B cell (primary cell): ENCODE data around the gene PTPMT1. TPM values are rescaled to one million over a fixed set of nuclear protein-coding genes. Genes with fewer than 3 reads are reported as not detected.

Experiments
- ATAC-seq: fragments of 200-7000 bp; cut with Tn5 transposase; one replicate; pipeline ENCODE4 v1.10.0; 2021; ENCODE audit warnings: low read depth, mild to moderate bottlenecking, moderate number of reproducible peaks, moderate library complexity
- CTCF ChIA-PET: fragments of 350-600 bp; sonication (Branson Sonifier 250); formaldehyde crosslinking; loops from one replicate; lab custom pipeline; 2021; ENCODE audit warnings: antibody characterized with exemption, inconsistent platforms; lab: Charles Lee
- POLR2A ChIA-PET: fragments of 350-600 bp; sonication (Branson Sonifier 250); formaldehyde crosslinking; loops from one replicate; lab custom pipeline; 2021; ENCODE audit warnings: antibody characterized with exemption; lab: Charles Lee
- DNase-seq: peaks from one replicate; pipeline ENCODE4 v3.0.0; 2013
- H2AFZ ChIP-seq: 2 replicates; pipeline ENCODE4 v1.6.1; 2012; ENCODE audit warnings: mild to moderate bottlenecking, low read depth, low read length; ENCODE audit not compliant: insufficient read depth, poor library complexity, severe bottlenecking
- H3K27ac ChIP-seq, 2 donors: 1 replicate in 1 of 2; 2 replicates in 1 of 2; pipeline ENCODE4 v1.5.1; 2012 to 2013; ENCODE audit warnings: low read length in 2 of 2, mild to moderate bottlenecking in 2 of 2, moderate library complexity in 1 of 2
- H3K27me3 ChIP-seq, 4 experiments: fragments of 200-600 bp in 1 of 4; sonication (generic) in 1 of 4; replicated peaks in 1 of 4; 1 replicate in 2 of 4; 2 replicates in 2 of 4; pipeline versions ENCODE4 v1.6.1 to v1.7.0; 2013 to 2016; ENCODE audit warnings: low read length in 3 of 4, mild to moderate bottlenecking in 2 of 4, mixed read lengths in 1 of 4, moderate library complexity in 1 of 4; ENCODE audit not compliant: insufficient read depth in 4 of 4, control insufficient read depth in 3 of 4; ENCODE audit errors: control extremely low read depth in 1 of 4
- H3K36me3 ChIP-seq, 2 experiments: replicated peaks in 1 of 2; 1 replicate in 1 of 2; 2 replicates in 1 of 2; pipeline versions ENCODE4 v1.6.1 to v1.7.1; 2013; ENCODE audit warnings: low read length in 1 of 2; ENCODE audit not compliant: insufficient read depth in 2 of 2, control insufficient read depth in 1 of 2; ENCODE audit errors: control extremely low read depth in 1 of 2, extremely low read depth in 1 of 2
- H3K4me1 ChIP-seq, 2 donors: fragments of 200-600 bp in 1 of 2; sonication (generic) in 1 of 2; 1 replicate in 1 of 2; 2 replicates in 1 of 2; pipeline versions ENCODE4 v1.5.1 to v1.6.1; 2013 to 2017; ENCODE audit warnings: low read length in 2 of 2; ENCODE audit not compliant: control insufficient read depth in 2 of 2, insufficient read depth in 2 of 2
- H3K4me2 ChIP-seq: replicated peaks from 2 replicates; pipeline ENCODE3; 2012; ENCODE audit warnings: mild to moderate bottlenecking, low read depth, low read length; ENCODE audit not compliant: poor library complexity, severe bottlenecking
- H3K4me3 ChIP-seq, 5 experiments: fragments of 200-600 bp in 1 of 5; sonication (generic) in 1 of 5; 1 replicate in 3 of 5; 2 replicates in 2 of 5; pipeline versions ENCODE4 v1.5.1 to v1.7.0; 2011 to 2016; ENCODE audit warnings: low read length in 4 of 5, mild to moderate bottlenecking in 4 of 5, low read depth in 2 of 5, control low read depth in 1 of 5, moderate library complexity in 1 of 5; ENCODE audit not compliant: insufficient read depth in 1 of 5; ENCODE audit errors: control extremely low read depth in 1 of 5, extremely low read depth in 1 of 5
- H3K79me2 ChIP-seq: fragments of 200-600 bp; sonication (generic); one replicate; pipeline ENCODE4 v1.6.0; 2016; ENCODE audit warnings: low read length; ENCODE audit not compliant: control insufficient read depth, insufficient read depth
- H3K9ac ChIP-seq: fragments of 200-600 bp; sonication (generic); 2 replicates; pipeline ENCODE4 v1.6.1; 2017; ENCODE audit warnings: mild to moderate bottlenecking, low read length, moderate library complexity
- H3K9me3 ChIP-seq, 3 donors: one replicate each; pipeline versions ENCODE4 v1.6.1 to v1.7.1; 2013; ENCODE audit warnings: low read length in 2 of 3; ENCODE audit not compliant: control insufficient read depth in 2 of 3, insufficient read depth in 1 of 3; ENCODE audit errors: control extremely low read depth in 1 of 3
- H4K20me1 ChIP-seq: 2 replicates; pipeline ENCODE4 v1.6.0; 2012; ENCODE audit warnings: mild to moderate bottlenecking, low read length; ENCODE audit not compliant: insufficient read depth, control insufficient read depth, poor library complexity, severe bottlenecking
- H3K27ac Mint-ChIP-seq: one replicate; pipeline ENCODE4 v1.8.0; 2021; ENCODE audit warnings: mixed read lengths
- H3K27me3 Mint-ChIP-seq: one replicate; pipeline ENCODE4 v1.8.0; 2021; ENCODE audit warnings: mixed read lengths
- H3K4me1 Mint-ChIP-seq: one replicate; pipeline ENCODE4 v1.8.0; 2021; ENCODE audit warnings: mixed read lengths
- H3K4me3 Mint-ChIP-seq: one replicate; pipeline ENCODE4 v1.8.0; 2021; ENCODE audit warnings: mixed read lengths
- H3K9me3 Mint-ChIP-seq: one replicate; pipeline ENCODE4 v1.8.0; 2022; ENCODE audit warnings: mixed read lengths; ENCODE audit not compliant: insufficient read depth
- EZH2 ChIP-seq: IDR thresholded peaks from 2 replicates; pipeline ENCODE4 v1.6.1; 2012; ENCODE audit warnings: borderline replicate concordance, low read depth, mild to moderate bottlenecking, moderate library complexity, low read length; ENCODE audit not compliant: insufficient read depth, poor library complexity, severe bottlenecking
- WGBS: methylation state at CpG from one replicate; pipeline ENCODE4 v1.1.5; 2013; ENCODE audit warnings: missing lambda C conversion rate; ENCODE audit not compliant: insufficient coverage; 5-methylcytosine and 5-hydroxymethylcytosine counted together
- intact Hi-C: fragments of 100-400 bp; cut with micrococcal nuclease; formaldehyde crosslinking; loops from one replicate; pipeline ENCODE4 v1.10.0; 2022
- polyA plus RNA-seq: library from polyadenylated mRNA; depleted of rRNA; stranded (reverse); fragments of >200 nt; gene quantifications from 2 replicates; pipeline ENCODE4 v1.2.3, GENCODE V29; 2012
- total RNA-seq, 2 donors: library from RNA; stranded (reverse); fragments of 120-200 nt in 1 of 2; gene quantifications; 1 replicate in 1 of 2; 2 replicates in 1 of 2; pipeline versions ENCODE4 v1.2.3 to v1.2.4, GENCODE V29; 2013 to 2022
- TF ChIP-seq, protein P1 (sequence below): fragments of 200-600 bp; IDR thresholded peaks from one replicate; pipeline ENCODE4 v1.8.0; 2022; ENCODE audit warnings: antibody characterized with exemption, mild to moderate bottlenecking

PTPMT1 gene
- total and polyA plus RNA-seq, 2 donors (not counting 1 experiment from before 2014, with no cell fraction given) = 20.8 to 35.7 TPM

DNA sequence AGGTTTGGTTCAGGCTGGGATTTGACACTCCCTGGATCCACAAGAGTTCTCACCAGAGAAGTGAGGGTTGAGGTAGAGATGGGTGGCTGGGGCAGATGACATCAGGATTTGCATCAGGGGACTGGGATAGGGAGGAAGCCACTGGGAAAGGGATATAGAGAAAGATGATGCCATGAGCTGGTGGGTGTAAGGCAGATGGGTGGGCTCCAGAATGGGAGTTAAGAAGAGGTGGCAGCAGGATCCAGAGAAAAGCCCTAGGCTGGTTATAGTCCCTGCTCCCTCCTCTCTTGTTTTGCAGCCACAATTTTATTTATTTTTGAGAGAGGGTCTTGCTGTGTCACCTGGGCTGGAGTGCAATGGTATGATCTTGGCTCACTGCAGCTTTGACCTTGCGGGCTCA, 30.6 kb downstream of the PTPMT1 start:
- no peak overlapping the region for H3K9ac ChIP-seq
- DNase-seq = no peak
- peaks cover 42% of the 10 kb centered on the region for H3K27me3 Mint-ChIP-seq
- H3K27ac Mint-ChIP-seq = no peak overlapping the region
- no peak overlapping the region for H3K4me2 ChIP-seq
- H3K27me3 ChIP-seq = peaks cover 0 to 40% (median 20%) of the 10 kb centered on the region in 4 experiments
- intact Hi-C loops = no loop called here
- H3K9me3 ChIP-seq = no peaks in the 10 kb centered on the region
- H3K79me2 ChIP-seq = no peaks in the 10 kb centered on the region
- H3K36me3 ChIP-seq = no peaks in the 10 kb centered on the region
- no peak for ATAC-seq
- H3K27ac ChIP-seq = no peak overlapping the region
- TF ChIP-seq EZH2 = no peak
- TF ChIP-seq, protein P1, sequence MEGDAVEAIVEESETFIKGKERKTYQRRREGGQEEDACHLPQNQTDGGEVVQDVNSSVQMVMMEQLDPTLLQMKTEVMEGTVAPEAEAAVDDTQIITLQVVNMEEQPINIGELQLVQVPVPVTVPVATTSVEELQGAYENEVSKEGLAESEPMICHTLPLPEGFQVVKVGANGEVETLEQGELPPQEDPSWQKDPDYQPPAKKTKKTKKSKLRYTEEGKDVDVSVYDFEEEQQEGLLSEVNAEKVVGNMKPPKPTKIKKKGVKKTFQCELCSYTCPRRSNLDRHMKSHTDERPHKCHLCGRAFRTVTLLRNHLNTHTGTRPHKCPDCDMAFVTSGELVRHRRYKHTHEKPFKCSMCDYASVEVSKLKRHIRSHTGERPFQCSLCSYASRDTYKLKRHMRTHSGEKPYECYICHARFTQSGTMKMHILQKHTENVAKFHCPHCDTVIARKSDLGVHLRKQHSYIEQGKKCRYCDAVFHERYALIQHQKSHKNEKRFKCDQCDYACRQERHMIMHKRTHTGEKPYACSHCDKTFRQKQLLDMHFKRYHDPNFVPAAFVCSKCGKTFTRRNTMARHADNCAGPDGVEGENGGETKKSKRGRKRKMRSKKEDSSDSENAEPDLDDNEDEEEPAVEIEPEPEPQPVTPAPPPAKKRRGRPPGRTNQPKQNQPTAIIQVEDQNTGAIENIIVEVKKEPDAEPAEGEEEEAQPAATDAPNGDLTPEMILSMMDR = no peak
- no peaks in the 10 kb centered on the region for H3K9me3 Mint-ChIP-seq
- peaks cover 9% of the 10 kb centered on the region for H3K4me1 Mint-ChIP-seq
- POLR2A ChIA-PET = no interaction called here
- H2AFZ ChIP-seq = no peak overlapping the region
- WGBS = 100% methylated on average over 1 of the region's 1 CpG
- peaks cover 15% of the 10 kb centered on the region in 2 donors for H3K4me1 ChIP-seq
- no peak overlapping the region for H3K4me3 ChIP-seq
- no peak overlapping the region for H3K4me3 Mint-ChIP-seq
- H4K20me1 ChIP-seq = no peaks in the 10 kb centered on the region
- CTCF ChIA-PET = no interaction called here

DNA sequence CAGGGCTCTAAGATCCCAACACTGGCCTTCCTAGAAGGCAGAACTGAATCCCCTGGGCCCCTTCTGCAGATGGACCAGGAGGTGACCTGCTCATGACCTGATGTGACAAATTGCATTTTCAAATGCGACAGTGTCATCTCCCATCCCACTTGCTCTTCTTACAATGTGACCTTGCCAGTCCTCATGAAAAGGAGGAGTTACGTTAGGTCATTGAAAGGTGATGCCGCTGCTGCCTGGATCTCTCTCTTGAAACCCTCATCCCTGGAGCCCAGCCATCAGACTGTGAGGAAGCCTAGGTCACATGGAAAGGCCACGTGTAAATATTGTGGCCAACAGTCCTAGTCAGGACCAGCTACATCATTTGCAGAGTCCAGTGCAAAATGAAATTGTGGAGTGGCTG, 34.5 kb downstream of the PTPMT1 start:
- H3K4me2 ChIP-seq = no peak overlapping the region
- peaks cover 0 to 8% (median 1%) of the 10 kb centered on the region in 4 experiments for H3K27me3 ChIP-seq
- H3K27me3 Mint-ChIP-seq = peaks cover 17% of the 10 kb centered on the region
- intact Hi-C loops = no loop called here
- TF ChIP-seq, protein P1 = no peak
- TF ChIP-seq EZH2 = no peak
- no peaks in the 10 kb centered on the region for H3K9me3 ChIP-seq
- H3K79me2 ChIP-seq = no peaks in the 10 kb centered on the region
- no peaks in the 10 kb centered on the region for H3K4me1 Mint-ChIP-seq
- H3K9ac ChIP-seq = no peak overlapping the region
- H3K36me3 ChIP-seq = no peaks in the 10 kb centered on the region
- H4K20me1 ChIP-seq = no peaks in the 10 kb centered on the region
- no peaks in the 10 kb centered on the region for H3K4me1 ChIP-seq
- no peaks in the 10 kb centered on the region for H3K9me3 Mint-ChIP-seq
- WGBS = 92% methylated on average over 4 of the region's 4 CpGs
- POLR2A ChIA-PET = no interaction called here
- no peak overlapping the region for H2AFZ ChIP-seq
- H3K4me3 Mint-ChIP-seq = no peak overlapping the region
- DNase-seq = no peak
- H3K4me3 ChIP-seq = no peak overlapping the region
- ATAC-seq = no peak
- CTCF ChIA-PET = interaction anchor here (0.5 to 1.3 kb wide), 2 partner anchors 14 to 57 kb away, joined by 3 to 4 read pairs; no protein-coding TSS in a partner anchor
- H3K27ac Mint-ChIP-seq = no peak overlapping the region
- no peak overlapping the region for H3K27ac ChIP-seq
